HEK293 (cell line): ENCODE data around the gene PDHX.

ENCODE experiments used
- CTCF ChIA-PET: fragments of 350-600 bp; formaldehyde crosslinking; extraction: SDS; loops from one replicate; lab custom pipeline; 2021; ENCODE audit warnings: antibody characterized with exemption; lab: Yijun Ruan, JAX
- POLR2A ChIA-PET: fragments of 300-600 bp; formaldehyde crosslinking; extraction: SDS; loops from one replicate; lab custom pipeline; 2020; ENCODE audit warnings: antibody characterized with exemption, inconsistent platforms; lab: Yijun Ruan, JAX
- H3K27ac ChIP-seq: fragments of 200-500 bp; sonication (Bioruptor generic); 2 replicates; pipeline ENCODE4 v1.5.1; 2014; ENCODE audit warnings: low read depth, low read length, control low read depth, inconsistent platforms; ENCODE audit errors: extremely low read depth
- H3K36me3 ChIP-seq, 2 experiments: fragments of 200-500 bp in 1 of 2; sonication (Bioruptor generic) in 1 of 2; 1 replicate in 1 of 2; 2 replicates in 1 of 2; pipeline ENCODE4 v1.5.1; 2014 to 2017; ENCODE audit warnings: inconsistent platforms in 2 of 2, low read length in 2 of 2; ENCODE audit not compliant: control insufficient read depth in 2 of 2, insufficient read depth in 1 of 2
- H3K4me1 ChIP-seq: fragments of 200-500 bp; sonication (Bioruptor generic); 2 replicates; pipeline ENCODE4 v1.5.1; 2014; ENCODE audit warnings: mild to moderate bottlenecking, low read length, inconsistent platforms; ENCODE audit not compliant: control insufficient read depth, insufficient read depth
- H3K4me3 ChIP-seq: 2 replicates; pipeline ENCODE4 v1.5.1; 2011; ENCODE audit warnings: low read depth, mild to moderate bottlenecking, control low read depth, low read length, moderate library complexity
- H3K9me3 ChIP-seq: fragments of 200-500 bp; sonication (Bioruptor generic); 2 replicates; pipeline ENCODE4 v1.5.1; 2014; ENCODE audit warnings: low read depth, low read length, inconsistent platforms; ENCODE audit not compliant: control insufficient read depth, insufficient read depth
- GFI1B ChIP-seq: fragments of 450-650 bp; formaldehyde crosslinking; IDR thresholded peaks from 2 replicates; pipeline ENCODE4 v1.5.1; 2016; ENCODE audit warnings: missing biosample characterization, missing genetic modification characterization
- HIC1 ChIP-seq: fragments of 450-650 bp; formaldehyde crosslinking; IDR thresholded peaks from 2 replicates; pipeline ENCODE4 v1.5.1; 2016; ENCODE audit warnings: missing biosample characterization, missing genetic modification characterization
- HOXA7 ChIP-seq: sonication (generic); formaldehyde crosslinking; IDR thresholded peaks from 2 replicates; pipeline ENCODE4 v1.8.1; 2022; ENCODE audit warnings: missing genetic modification reagents, borderline replicate concordance
- KLF16 ChIP-seq: fragments of 450-650 bp; formaldehyde crosslinking; IDR thresholded peaks from 2 replicates; pipeline ENCODE4 v1.5.1; 2017; ENCODE audit warnings: missing biosample characterization, missing genetic modification characterization
- KLF9 ChIP-seq: fragments of 450-650 bp; formaldehyde crosslinking; IDR thresholded peaks from 2 replicates; pipeline ENCODE4 v1.5.1; 2016; ENCODE audit warnings: missing biosample characterization, missing genetic modification characterization, low read depth
- PRDM10 ChIP-seq: fragments of 450-650 bp; formaldehyde crosslinking; IDR thresholded peaks from 2 replicates; pipeline ENCODE4 v1.5.1; 2016; ENCODE audit warnings: missing biosample characterization, missing genetic modification characterization
- ZBTB20 ChIP-seq: fragments of 450-650 bp; formaldehyde crosslinking; IDR thresholded peaks from 2 replicates; pipeline ENCODE4 v1.5.1; 2016; ENCODE audit warnings: missing biosample characterization, missing genetic modification characterization
- ZBTB26 ChIP-seq: fragments of 450-650 bp; formaldehyde crosslinking; optimal IDR thresholded peaks from 2 replicates; pipeline ENCODE3; 2016; ENCODE audit warnings: missing biosample characterization, mild to moderate bottlenecking, missing genetic modification characterization
- ZBTB7A ChIP-seq: fragments of 450-650 bp; formaldehyde crosslinking; IDR thresholded peaks from 2 replicates; pipeline ENCODE4 v1.5.1; 2016; ENCODE audit warnings: low read depth, missing biosample characterization, missing genetic modification characterization
- ZFP41 ChIP-seq: fragments of 450-650 bp; formaldehyde crosslinking; IDR thresholded peaks from 2 replicates; pipeline ENCODE4 v1.5.1; 2016; ENCODE audit warnings: missing biosample characterization, missing genetic modification characterization, borderline replicate concordance
- ZNF18 ChIP-seq: fragments of 450-650 bp; formaldehyde crosslinking; IDR thresholded peaks from 2 replicates; pipeline ENCODE4 v1.5.1; 2016; ENCODE audit warnings: missing biosample characterization, missing genetic modification characterization
- ZNF623 ChIP-seq: fragments of 450-650 bp; formaldehyde crosslinking; IDR thresholded peaks from 2 replicates; pipeline ENCODE4 v1.5.1; 2016; ENCODE audit warnings: missing biosample characterization, missing genetic modification characterization
- ZSCAN30 ChIP-seq: fragments of 450-650 bp; IDR thresholded peaks from 2 replicates; pipeline ENCODE4 v1.5.1; 2018; ENCODE audit warnings: missing biosample characterization, mild to moderate bottlenecking, missing genetic modification characterization, moderate library complexity
- ZSCAN4 ChIP-seq: fragments of 450-650 bp; formaldehyde crosslinking; IDR thresholded peaks from 2 replicates; pipeline ENCODE4 v1.5.1; 2017; ENCODE audit warnings: missing biosample characterization, missing genetic modification characterization

The PDHX gene

GRCh38 chr11:34987617-34988016 is 71.2 kb downstream of the PDHX start:
- ChIA-PET POLR2A (no interaction called here), CTCF (interaction anchor here (0.5 to 1.2 kb wide), 3 partner anchors 12 to 420 kb away, joined by 3 to 4 read pairs (median 3); no protein-coding TSS in a partner anchor)
- no peak overlapping the region for H3K27ac ChIP-seq
- peaks cover 0 to 17% of the 10 kb centered on the region in 2 experiments; a peak in 2 of 3 replicates for H3K36me3 ChIP-seq
- no peaks in the 10 kb centered on the region for H3K9me3 ChIP-seq
- no peak for TF ChIP-seq HIC1 (tag by site-specific recombination)
- no peak for TF ChIP-seq ZBTB26
- TF ChIP-seq ZBTB20 (tag by site-specific recombination), result no peak
- no peak for TF ChIP-seq KLF9
- no peak for TF ChIP-seq KLF16 (tag by site-specific recombination)
- TF ChIP-seq HOXA7, result no peak
- no peak for TF ChIP-seq GFI1B (tag by site-specific recombination)
- no peak for TF ChIP-seq ZNF623 (tag by site-specific recombination)
- no peak for TF ChIP-seq ZNF18 (tag by site-specific recombination)
- no peak for TF ChIP-seq ZBTB7A
- TF ChIP-seq ZSCAN4 (tag by site-specific recombination), result no peak
- TF ChIP-seq ZSCAN30 (tag by site-specific recombination), result no peak
- TF ChIP-seq PRDM10 (tag by site-specific recombination), result no peak
- TF ChIP-seq ZFP41 (tag by site-specific recombination), result no peak
- no peaks in the 10 kb centered on the region for H3K4me1 ChIP-seq
- H3K4me3 ChIP-seq, result no peak overlapping the region
